Nephron (organoid): Measurements from ENCODE around the gene SMTNL2.

Experiments used
- H3K27ac Mint-ChIP-seq, 3 experiments: 2 replicates each; pipeline ENCODE4 v1.8.0; 2020; ENCODE audit warnings: mixed read lengths in 3 of 3, mild to moderate bottlenecking in 2 of 3, moderate library complexity in 1 of 3
- H3K27me3 Mint-ChIP-seq: 2 replicates; pipeline ENCODE4 v1.8.0; 2021; ENCODE audit warnings: low read depth, mild to moderate bottlenecking, moderate library complexity, mixed read lengths
- H3K36me3 Mint-ChIP-seq: 2 replicates; pipeline ENCODE4 v1.8.0; 2020; ENCODE audit warnings: low read depth, mixed read lengths
- H3K4me1 Mint-ChIP-seq: 2 replicates; pipeline ENCODE4 v1.8.0; 2020; ENCODE audit warnings: mixed read lengths
- H3K4me3 Mint-ChIP-seq, 3 experiments: 2 replicates each; pipeline ENCODE4 v1.8.0; 2020; ENCODE audit warnings: mild to moderate bottlenecking in 3 of 3, mixed read lengths in 3 of 3, moderate library complexity in 2 of 3
- H3K9me3 Mint-ChIP-seq: 2 replicates; pipeline ENCODE4 v1.8.0; 2020; ENCODE audit warnings: mixed read lengths
- CTCF ChIP-seq, 3 experiments: fragments of 200-600 bp; sonication (generic); IDR thresholded peaks; one replicate each; pipeline ENCODE4 v1.5.0; 2021; ENCODE audit warnings: antibody characterized with exemption in 3 of 3; ENCODE audit not compliant: unreplicated experiment in 3 of 3

SMTNL2 gene

GRCh38 chr17:4540687-4541327, 43.5 kb upstream of the SMTNL2 start:
- Mint-ChIP-seq H3K27me3 (no peaks in the 10 kb centered on the region), H3K36me3 (peaks cover 4% of the 10 kb centered on the region), H3K4me3 (no peak overlapping the region), H3K4me1 (no peaks in the 10 kb centered on the region), H3K9me3 (no peaks in the 10 kb centered on the region), H3K27ac (peak overlapping the region in 1 of 3 experiments; percentile 66)
- TF ChIP-seq CTCF (IDR thresholded peaks at IDR 0.05; ENCODE audit: unreplicated experiment in 3 of 3) = no peak

- Mint-ChIP-seq H3K27ac (no peak overlapping the region), H3K4me3 (no peak overlapping the region), H3K9me3 (no peaks in the 10 kb centered on the region), H3K36me3 (peaks cover 4% of the 10 kb centered on the region), H3K4me1 (no peaks in the 10 kb centered on the region), H3K27me3 (no peaks in the 10 kb centered on the region)
- TF ChIP-seq CTCF (IDR thresholded peaks at IDR 0.05; ENCODE audit: unreplicated experiment in 3 of 3) = no peak
Measured at GRCh38 chr17:4541328-4542002, 42.9 kb upstream of the SMTNL2 start.

- H3K36me3 Mint-ChIP-seq = peaks cover 9% of the 10 kb centered on the region
- no peak overlapping the region for H3K27ac Mint-ChIP-seq
- H3K4me3 Mint-ChIP-seq = no peak overlapping the region
- no peak for TF ChIP-seq CTCF (IDR thresholded peaks at IDR 0.05; ENCODE audit: unreplicated experiment in 3 of 3)
- H3K4me1 Mint-ChIP-seq = no peaks in the 10 kb centered on the region
- H3K9me3 Mint-ChIP-seq = no peaks in the 10 kb centered on the region
- H3K27me3 Mint-ChIP-seq = no peaks in the 10 kb centered on the region
Measured at GRCh38 chr17:4542003-4542725, 42.2 kb upstream of the SMTNL2 start.

- no peak for TF ChIP-seq CTCF (IDR thresholded peaks at IDR 0.05; ENCODE audit: unreplicated experiment in 3 of 3)
- Mint-ChIP-seq H3K27ac (no peak overlapping the region), H3K9me3 (no peaks in the 10 kb centered on the region), H3K27me3 (no peaks in the 10 kb centered on the region), H3K4me3 (no peak overlapping the region), H3K36me3 (peaks cover 12% of the 10 kb centered on the region), H3K4me1 (no peaks in the 10 kb centered on the region)
Measured at GRCh38 chr17:4542726-4543191, 41.6 kb upstream of the SMTNL2 start.

GRCh38 chr17:4543557-4544026, 40.7 kb upstream of the SMTNL2 start:
- no peak overlapping the region for H3K4me3 Mint-ChIP-seq

More at GRCh38 chr17:4543557-4544026, 40.7 kb upstream of the SMTNL2 start:
- Mint-ChIP-seq H3K36me3 (peaks cover 12% of the 10 kb centered on the region), H3K4me1 (no peaks in the 10 kb centered on the region), H3K27ac (no peak overlapping the region), H3K9me3 (no peaks in the 10 kb centered on the region), H3K27me3 (no peaks in the 10 kb centered on the region)
- no peak for TF ChIP-seq CTCF (IDR thresholded peaks at IDR 0.05; ENCODE audit: unreplicated experiment in 3 of 3)
